ENCODE measurements around the gene GJB5.

GRCh38 chr1:34800214-34800613 lies 45.4 kb downstream of the GJB5 start:
- TF ChIP-seq CTCF (conservative IDR thresholded peaks at IDR 0.05; ENCODE audit: low read length) (no peak), EZH2phosphoT487 (IDR thresholded peaks at IDR 0.05; ENCODE audit: borderline replicate concordance) (no peak)
